ENCODE data around the gene WDR6. TPM values are rescaled to one million over a fixed set of nuclear protein-coding genes. Genes with fewer than 3 reads are reported as not detected.

Gene WDR6
- total RNA-seq, 1 experiment from 2014 or later, result 174 TPM

DNA sequence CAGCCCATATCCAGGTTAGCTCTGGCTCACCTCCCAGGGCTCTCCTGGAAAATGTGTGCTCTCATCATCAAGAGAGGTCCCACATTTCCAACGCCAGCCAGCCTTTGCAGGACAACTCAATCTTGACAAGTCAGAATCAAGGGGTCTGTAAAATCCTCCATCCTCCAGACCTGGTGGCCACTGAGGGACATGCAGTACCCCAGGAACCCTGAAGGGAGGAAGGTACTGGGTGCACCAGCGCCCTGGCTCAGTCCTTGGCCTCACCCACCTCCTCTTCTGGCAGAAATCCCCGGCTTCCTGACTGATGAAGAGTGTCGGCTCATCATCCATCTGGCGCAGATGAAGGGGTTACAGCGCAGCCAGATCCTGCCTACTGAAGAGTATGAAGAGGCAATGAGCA is 6.0 kb upstream of the WDR6 start:
- Histone ChIP-seq H4K20me1 (ENCODE audit: insufficient read depth) (no peaks in the 10 kb centered on the region), H3K9me3 (ENCODE audit: control insufficient read depth in 1 of 2, insufficient read depth in 1 of 2, low read depth in 1 of 2, low read length in 2 of 2) (no peaks in the 10 kb centered on the region), H3K9ac (ENCODE audit: low read length) (no peak overlapping the region), H3K36me3 (ENCODE audit: control insufficient read depth in 1 of 2, insufficient read depth in 2 of 2, low read length in 2 of 2) (no peaks in the 10 kb centered on the region; a peak in 1 of 4 replicates), H3K4me1 (ENCODE audit: control insufficient read depth in 1 of 2, insufficient read depth in 2 of 2, low read length in 2 of 2) (peaks cover 0 to 5% of the 10 kb centered on the region in 2 experiments; a peak in 3 of 4 replicates), H3K4me2 (ENCODE audit: low read length) (no peak overlapping the region), H3K27me3 (ENCODE audit: insufficient read depth, low read length) (no peaks in the 10 kb centered on the region), H2AFZ (ENCODE audit: low read depth, low read length, poor library complexity, severe bottlenecking) (no peak overlapping the region), H3K79me2 (ENCODE audit: insufficient read depth, low read length) (no peaks in the 10 kb centered on the region), H3K4me3 (replicated peaks in 1 of 2; ENCODE audit: low read depth in 1 of 2, low read length in 2 of 2) (no peak overlapping the region), H3K9me2 (ENCODE audit: insufficient read depth) (no peaks in the 10 kb centered on the region), H3K27ac (ENCODE audit: low read depth, low read length) (no peak overlapping the region)
- no peak for TF ChIP-seq EGR1 (IDR thresholded peaks at IDR 0.05; ENCODE audit: low read depth)
- TF ChIP-seq, protein P1, sequence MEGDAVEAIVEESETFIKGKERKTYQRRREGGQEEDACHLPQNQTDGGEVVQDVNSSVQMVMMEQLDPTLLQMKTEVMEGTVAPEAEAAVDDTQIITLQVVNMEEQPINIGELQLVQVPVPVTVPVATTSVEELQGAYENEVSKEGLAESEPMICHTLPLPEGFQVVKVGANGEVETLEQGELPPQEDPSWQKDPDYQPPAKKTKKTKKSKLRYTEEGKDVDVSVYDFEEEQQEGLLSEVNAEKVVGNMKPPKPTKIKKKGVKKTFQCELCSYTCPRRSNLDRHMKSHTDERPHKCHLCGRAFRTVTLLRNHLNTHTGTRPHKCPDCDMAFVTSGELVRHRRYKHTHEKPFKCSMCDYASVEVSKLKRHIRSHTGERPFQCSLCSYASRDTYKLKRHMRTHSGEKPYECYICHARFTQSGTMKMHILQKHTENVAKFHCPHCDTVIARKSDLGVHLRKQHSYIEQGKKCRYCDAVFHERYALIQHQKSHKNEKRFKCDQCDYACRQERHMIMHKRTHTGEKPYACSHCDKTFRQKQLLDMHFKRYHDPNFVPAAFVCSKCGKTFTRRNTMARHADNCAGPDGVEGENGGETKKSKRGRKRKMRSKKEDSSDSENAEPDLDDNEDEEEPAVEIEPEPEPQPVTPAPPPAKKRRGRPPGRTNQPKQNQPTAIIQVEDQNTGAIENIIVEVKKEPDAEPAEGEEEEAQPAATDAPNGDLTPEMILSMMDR (IDR thresholded peaks at IDR 0.05 in 2 of 3, conservative IDR thresholded peaks at IDR 0.05 in 1 of 3; ENCODE audit: borderline replicate concordance in 1 of 3, insufficient read depth in 1 of 3, low read depth in 2 of 3, low read length in 2 of 3), result peak in 2 of 3 experiments; percentile 23 to 25; a peak in 1 of 6 replicates
- DNase-seq (ENCODE audit: low read depth, low spot score) (no peak), ATAC-seq (peak; percentile 47; the same call in 1 of the 2 replicates)
- ChIA-PET POLR2A (interaction anchor here (1.2 kb wide), 1 partner anchor 12 kb away, joined by 3 read pairs; the partner anchor contains the start of gene P4HTM), CTCF (no interaction called here), RAD21 (ENCODE audit: low non-redundant PET in 1 of 2, low total read pairs in 2 of 2, uncharacterized antibody in 2 of 2, unreplicated experiment in 2 of 2) (no interaction called here)
- BruUV-seq (replicated peaks), result no TSS peak
- intact Hi-C loops (cut with micrococcal nuclease), result no loop called here

DNA sequence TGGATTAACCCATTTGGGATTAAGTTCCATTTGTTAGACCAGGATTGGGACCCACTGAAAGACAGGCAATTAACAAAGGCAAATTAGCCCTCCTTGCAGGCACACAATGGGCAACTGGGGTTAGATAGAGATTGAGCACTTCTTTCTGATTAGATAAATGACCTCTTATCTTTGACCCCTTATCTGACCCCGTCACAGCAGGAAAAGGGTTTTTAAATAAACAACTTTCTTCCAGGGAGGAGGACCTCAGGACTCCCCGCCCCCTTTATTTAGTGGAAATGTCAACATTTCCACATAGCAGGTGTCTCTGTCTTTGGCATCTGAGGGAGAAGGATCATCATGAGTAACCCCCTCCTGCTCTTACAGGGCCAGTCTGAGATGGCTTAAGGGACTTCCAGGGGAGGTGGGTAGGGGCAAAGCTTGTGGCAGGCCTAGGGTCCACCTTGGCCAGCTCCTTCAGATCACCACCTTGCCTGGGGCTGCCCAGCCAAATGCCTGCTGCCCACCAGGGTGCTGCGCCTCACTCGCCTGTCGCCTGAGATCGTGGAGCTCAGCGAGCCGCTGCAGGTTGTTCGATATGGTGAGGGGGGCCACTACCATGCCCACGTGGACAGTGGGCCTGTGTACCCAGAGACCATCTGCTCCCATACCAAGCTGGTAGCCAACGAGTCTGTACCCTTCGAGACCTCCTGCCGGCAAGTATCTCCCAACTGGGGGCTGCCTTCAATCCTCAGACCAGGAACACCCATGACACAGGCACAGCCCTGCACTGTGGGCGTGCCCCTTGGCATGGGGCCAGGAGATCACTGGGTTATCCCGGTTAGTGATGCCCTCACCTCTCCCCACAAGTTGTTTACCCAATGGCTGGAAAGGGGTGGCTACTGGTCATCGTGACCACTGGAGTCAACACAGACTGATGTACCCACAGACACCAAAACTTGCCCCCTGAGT is 2.6 kb upstream of the WDR6 start:
- intact Hi-C loops (cut with micrococcal nuclease), result no loop called here
- H3K79me2 ChIP-seq (ENCODE audit: insufficient read depth, low read length), result peaks cover 24% of the 10 kb centered on the region
- no peak overlapping the region for H3K9ac ChIP-seq (ENCODE audit: low read length)
- H3K4me3 ChIP-seq (replicated peaks in 1 of 2; ENCODE audit: low read depth in 1 of 2, low read length in 2 of 2), result no peak overlapping the region
- no peaks in the 10 kb centered on the region for H4K20me1 ChIP-seq (ENCODE audit: insufficient read depth)
- H3K27me3 ChIP-seq (ENCODE audit: insufficient read depth, low read length), result no peaks in the 10 kb centered on the region
- H3K36me3 ChIP-seq (ENCODE audit: control insufficient read depth in 1 of 2, insufficient read depth in 2 of 2, low read length in 2 of 2), result peaks cover 0 to 3% of the 10 kb centered on the region in 2 experiments; a peak in 1 of 4 replicates
- CTCF ChIA-PET, result no interaction called here
- POLR2A ChIA-PET, result interaction anchor here (0.6 kb wide), 1 partner anchor 15 kb away, joined by 3 read pairs; no protein-coding TSS in a partner anchor
- H3K9me2 ChIP-seq (ENCODE audit: insufficient read depth), result no peaks in the 10 kb centered on the region
- ATAC-seq (no peak), DNase-seq (ENCODE audit: low read depth, low spot score) (no peak)
- BruUV-seq (replicated peaks), result no TSS peak
- peaks cover 3 to 26% of the 10 kb centered on the region in 2 experiments; a peak in 3 of 4 replicates for H3K4me1 ChIP-seq (ENCODE audit: control insufficient read depth in 1 of 2, insufficient read depth in 2 of 2, low read length in 2 of 2)
- no peak overlapping the region for H3K27ac ChIP-seq (ENCODE audit: low read depth, low read length)
- no peak overlapping the region for H2AFZ ChIP-seq (ENCODE audit: low read depth, low read length, poor library complexity, severe bottlenecking)
- H3K4me2 ChIP-seq (ENCODE audit: low read length), result no peak overlapping the region
- RAD21 ChIA-PET (ENCODE audit: low non-redundant PET in 1 of 2, low total read pairs in 2 of 2, uncharacterized antibody in 2 of 2, unreplicated experiment in 2 of 2), result no interaction called here
- H3K9me3 ChIP-seq (ENCODE audit: control insufficient read depth in 1 of 2, insufficient read depth in 1 of 2, low read depth in 1 of 2, low read length in 2 of 2), result no peaks in the 10 kb centered on the region
- no peak for TF ChIP-seq SRF (IDR thresholded peaks at IDR 0.05; ENCODE audit: low read depth)
- TF ChIP-seq, protein P2, sequence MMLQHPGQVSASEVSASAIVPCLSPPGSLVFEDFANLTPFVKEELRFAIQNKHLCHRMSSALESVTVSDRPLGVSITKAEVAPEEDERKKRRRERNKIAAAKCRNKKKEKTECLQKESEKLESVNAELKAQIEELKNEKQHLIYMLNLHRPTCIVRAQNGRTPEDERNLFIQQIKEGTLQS (IDR thresholded peaks at IDR 0.05), result no peak
- no peak for TF ChIP-seq RAD21 (IDR thresholded peaks at IDR 0.05; ENCODE audit: low read depth)
- TF ChIP-seq POLR2A (IDR thresholded peaks at IDR 0.05; ENCODE audit: borderline replicate concordance, extremely low read depth, insufficient read depth, insufficient read length), result no peak
- TF ChIP-seq, protein P3, sequence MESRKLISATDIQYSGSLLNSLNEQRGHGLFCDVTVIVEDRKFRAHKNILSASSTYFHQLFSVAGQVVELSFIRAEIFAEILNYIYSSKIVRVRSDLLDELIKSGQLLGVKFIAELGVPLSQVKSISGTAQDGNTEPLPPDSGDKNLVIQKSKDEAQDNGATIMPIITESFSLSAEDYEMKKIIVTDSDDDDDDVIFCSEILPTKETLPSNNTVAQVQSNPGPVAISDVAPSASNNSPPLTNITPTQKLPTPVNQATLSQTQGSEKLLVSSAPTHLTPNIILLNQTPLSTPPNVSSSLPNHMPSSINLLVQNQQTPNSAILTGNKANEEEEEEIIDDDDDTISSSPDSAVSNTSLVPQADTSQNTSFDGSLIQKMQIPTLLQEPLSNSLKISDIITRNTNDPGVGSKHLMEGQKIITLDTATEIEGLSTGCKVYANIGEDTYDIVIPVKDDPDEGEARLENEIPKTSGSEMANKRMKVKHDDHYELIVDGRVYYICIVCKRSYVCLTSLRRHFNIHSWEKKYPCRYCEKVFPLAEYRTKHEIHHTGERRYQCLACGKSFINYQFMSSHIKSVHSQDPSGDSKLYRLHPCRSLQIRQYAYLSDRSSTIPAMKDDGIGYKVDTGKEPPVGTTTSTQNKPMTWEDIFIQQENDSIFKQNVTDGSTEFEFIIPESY (IDR thresholded peaks at IDR 0.05; ENCODE audit: extremely low read depth, insufficient replicate concordance, low read length), result no peak
- no peak for TF ChIP-seq ELF1 (IDR thresholded peaks at IDR 0.05; ENCODE audit: borderline replicate concordance, low read depth)
- TF ChIP-seq, protein P4, sequence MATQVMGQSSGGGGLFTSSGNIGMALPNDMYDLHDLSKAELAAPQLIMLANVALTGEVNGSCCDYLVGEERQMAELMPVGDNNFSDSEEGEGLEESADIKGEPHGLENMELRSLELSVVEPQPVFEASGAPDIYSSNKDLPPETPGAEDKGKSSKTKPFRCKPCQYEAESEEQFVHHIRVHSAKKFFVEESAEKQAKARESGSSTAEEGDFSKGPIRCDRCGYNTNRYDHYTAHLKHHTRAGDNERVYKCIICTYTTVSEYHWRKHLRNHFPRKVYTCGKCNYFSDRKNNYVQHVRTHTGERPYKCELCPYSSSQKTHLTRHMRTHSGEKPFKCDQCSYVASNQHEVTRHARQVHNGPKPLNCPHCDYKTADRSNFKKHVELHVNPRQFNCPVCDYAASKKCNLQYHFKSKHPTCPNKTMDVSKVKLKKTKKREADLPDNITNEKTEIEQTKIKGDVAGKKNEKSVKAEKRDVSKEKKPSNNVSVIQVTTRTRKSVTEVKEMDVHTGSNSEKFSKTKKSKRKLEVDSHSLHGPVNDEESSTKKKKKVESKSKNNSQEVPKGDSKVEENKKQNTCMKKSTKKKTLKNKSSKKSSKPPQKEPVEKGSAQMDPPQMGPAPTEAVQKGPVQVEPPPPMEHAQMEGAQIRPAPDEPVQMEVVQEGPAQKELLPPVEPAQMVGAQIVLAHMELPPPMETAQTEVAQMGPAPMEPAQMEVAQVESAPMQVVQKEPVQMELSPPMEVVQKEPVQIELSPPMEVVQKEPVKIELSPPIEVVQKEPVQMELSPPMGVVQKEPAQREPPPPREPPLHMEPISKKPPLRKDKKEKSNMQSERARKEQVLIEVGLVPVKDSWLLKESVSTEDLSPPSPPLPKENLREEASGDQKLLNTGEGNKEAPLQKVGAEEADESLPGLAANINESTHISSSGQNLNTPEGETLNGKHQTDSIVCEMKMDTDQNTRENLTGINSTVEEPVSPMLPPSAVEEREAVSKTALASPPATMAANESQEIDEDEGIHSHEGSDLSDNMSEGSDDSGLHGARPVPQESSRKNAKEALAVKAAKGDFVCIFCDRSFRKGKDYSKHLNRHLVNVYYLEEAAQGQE (IDR thresholded peaks at IDR 0.05; ENCODE audit: low read depth), result no peak
